Thyroid gland (tissue), 4 donors: ENCODE results near the gene RAB5A.

ENCODE experiments used
- CTCF ChIP-seq, 6 experiments: fragments of 200-600 bp in 3 of 6; fragments of 450-650 bp in 3 of 6; sonication (generic) in 3 of 6; IDR thresholded peaks; one replicate each; pipeline ENCODE4 v1.5.1; 2016 to 2019; ENCODE audit warnings: antibody characterized with exemption in 6 of 6, mild to moderate bottlenecking in 2 of 6, inconsistent platforms in 1 of 6, moderate library complexity in 1 of 6
- POLR2A ChIP-seq, 2 donors: fragments of 450-650 bp; IDR thresholded peaks; one replicate each; pipeline ENCODE4 v1.6.1; 2017; ENCODE audit warnings: antibody characterized with exemption in 2 of 2, mild to moderate bottlenecking in 2 of 2, moderate library complexity in 1 of 2

GRCh38 chr3:19961960-19962359 lies 15.1 kb downstream of the RAB5A start:
- TF ChIP-seq CTCF (IDR thresholded peaks at IDR 0.05): no peak
- TF ChIP-seq POLR2A (IDR thresholded peaks at IDR 0.05): no peak
